Chondrocyte (in vitro differentiated cells): ENCODE data around the gene USP40. TPM values are rescaled to one million over a fixed set of nuclear protein-coding genes. Genes with fewer than 3 reads are reported as not detected.

Source experiments
- DNase-seq: peaks from one replicate; pipeline ENCODE4 v3.0.0; 2021; ENCODE audit warnings: mixed read lengths, low spot score
- H3K27ac Mint-ChIP-seq: one replicate; pipeline ENCODE4 v1.8.0; 2021; ENCODE audit warnings: mild to moderate bottlenecking, moderate library complexity, mixed read lengths; ENCODE audit not compliant: unreplicated experiment
- H3K27me3 Mint-ChIP-seq: 2 replicates; pipeline ENCODE4 v1.8.0; 2021; ENCODE audit warnings: low read depth, mixed read lengths
- H3K36me3 Mint-ChIP-seq: 2 replicates; pipeline ENCODE4 v1.8.0; 2021; ENCODE audit warnings: low read depth, mixed read lengths
- H3K4me1 Mint-ChIP-seq: 2 replicates; pipeline ENCODE4 v1.8.0; 2021; ENCODE audit warnings: low read depth, mild to moderate bottlenecking, mixed read lengths
- H3K4me3 Mint-ChIP-seq: one replicate; pipeline ENCODE4 v1.8.0; 2021; ENCODE audit warnings: mild to moderate bottlenecking, moderate library complexity, mixed read lengths; ENCODE audit not compliant: unreplicated experiment
- H3K9me3 Mint-ChIP-seq: 2 replicates; pipeline ENCODE4 v1.8.0; 2021; ENCODE audit warnings: low read depth, mixed read lengths
- total RNA-seq: library from RNA; stranded (reverse); gene quantifications from 3 replicates; pipeline ENCODE4 v1.2.1, GENCODE V29; 2021
- TF ChIP-seq, protein P1 (sequence below): fragments of 200-600 bp; sonication (generic); IDR thresholded peaks from 2 replicates; pipeline ENCODE4 v1.5.0; 2021; ENCODE audit warnings: antibody characterized with exemption, mild to moderate bottlenecking, moderate library complexity

USP40 gene
- total RNA-seq, 1 donor from 2014 or later = 29.4 TPM

DNA sequence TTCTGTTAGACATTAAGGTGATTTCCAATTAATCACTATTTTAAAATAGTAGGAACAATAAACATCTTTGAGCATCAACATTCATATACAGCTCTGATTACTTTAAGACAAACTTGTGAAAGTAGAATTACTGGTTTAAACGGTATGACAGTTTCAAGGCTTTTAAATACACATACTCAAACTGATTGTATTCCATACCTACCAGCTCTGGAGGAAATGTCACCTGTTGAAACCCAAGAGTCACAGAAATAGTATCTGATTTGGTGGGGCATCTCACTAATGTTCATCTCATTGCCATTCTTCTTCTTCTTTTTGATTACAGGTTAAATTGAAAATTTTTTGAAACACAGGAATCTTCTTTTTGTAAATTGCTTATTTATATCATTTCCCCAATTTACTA is 36.2 kb downstream of the USP40 start:
- Mint-ChIP-seq H3K9me3 (no peaks in the 10 kb centered on the region), H3K27ac (no peak overlapping the region), H3K4me1 (peaks cover 8% of the 10 kb centered on the region), H3K4me3 (no peak overlapping the region), H3K27me3 (no peaks in the 10 kb centered on the region), H3K36me3 (peaks cover 22% of the 10 kb centered on the region)
- TF ChIP-seq, protein P1, sequence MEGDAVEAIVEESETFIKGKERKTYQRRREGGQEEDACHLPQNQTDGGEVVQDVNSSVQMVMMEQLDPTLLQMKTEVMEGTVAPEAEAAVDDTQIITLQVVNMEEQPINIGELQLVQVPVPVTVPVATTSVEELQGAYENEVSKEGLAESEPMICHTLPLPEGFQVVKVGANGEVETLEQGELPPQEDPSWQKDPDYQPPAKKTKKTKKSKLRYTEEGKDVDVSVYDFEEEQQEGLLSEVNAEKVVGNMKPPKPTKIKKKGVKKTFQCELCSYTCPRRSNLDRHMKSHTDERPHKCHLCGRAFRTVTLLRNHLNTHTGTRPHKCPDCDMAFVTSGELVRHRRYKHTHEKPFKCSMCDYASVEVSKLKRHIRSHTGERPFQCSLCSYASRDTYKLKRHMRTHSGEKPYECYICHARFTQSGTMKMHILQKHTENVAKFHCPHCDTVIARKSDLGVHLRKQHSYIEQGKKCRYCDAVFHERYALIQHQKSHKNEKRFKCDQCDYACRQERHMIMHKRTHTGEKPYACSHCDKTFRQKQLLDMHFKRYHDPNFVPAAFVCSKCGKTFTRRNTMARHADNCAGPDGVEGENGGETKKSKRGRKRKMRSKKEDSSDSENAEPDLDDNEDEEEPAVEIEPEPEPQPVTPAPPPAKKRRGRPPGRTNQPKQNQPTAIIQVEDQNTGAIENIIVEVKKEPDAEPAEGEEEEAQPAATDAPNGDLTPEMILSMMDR = no peak
- no peak for DNase-seq

DNA sequence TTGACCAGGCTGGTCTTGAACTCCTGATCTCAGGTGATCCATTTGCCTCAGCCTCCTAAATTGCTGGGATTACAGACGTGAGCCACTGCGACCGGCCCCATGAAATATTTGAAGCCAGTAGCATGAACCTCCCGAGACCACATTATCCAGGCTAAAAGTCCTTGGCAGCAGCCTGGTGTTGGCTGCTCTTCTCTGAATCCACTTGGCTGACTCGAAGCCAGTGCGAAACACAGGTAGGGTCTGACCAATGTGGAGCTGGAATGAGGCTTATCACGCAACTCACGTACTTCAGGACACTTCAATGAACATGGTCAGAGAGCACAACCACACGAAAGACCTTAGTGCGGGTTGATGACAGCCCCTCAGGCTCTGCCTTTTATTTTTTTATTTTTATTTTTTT is 38.4 kb downstream of the USP40 start:
- TF ChIP-seq, protein P1 = no peak
- Mint-ChIP-seq H3K36me3 (peaks cover 32% of the 10 kb centered on the region), H3K4me3 (no peak overlapping the region), H3K9me3 (no peaks in the 10 kb centered on the region), H3K4me1 (no peaks in the 10 kb centered on the region), H3K27ac (no peak overlapping the region), H3K27me3 (no peaks in the 10 kb centered on the region)
- no peak for DNase-seq

DNA sequence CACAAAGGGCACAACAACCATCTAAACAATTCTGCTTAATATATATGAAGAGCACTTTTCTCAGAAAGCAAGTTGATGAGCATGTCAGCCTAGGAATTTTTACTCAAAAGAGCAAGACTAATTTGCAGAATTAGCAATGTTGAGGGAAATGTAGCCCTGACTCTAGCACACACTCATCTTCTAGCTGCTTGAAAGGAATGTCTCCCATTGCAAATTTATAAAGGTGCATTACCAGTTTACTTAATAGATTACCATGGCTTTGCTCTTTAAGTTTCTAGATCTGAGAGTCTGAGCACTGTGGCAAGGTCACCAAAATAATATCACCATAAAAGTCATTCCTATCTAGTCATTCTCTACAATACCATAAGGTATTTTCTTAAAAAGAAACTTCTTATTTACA is 40.8 kb downstream of the USP40 start:
- Mint-ChIP-seq H3K36me3 (peaks cover 36% of the 10 kb centered on the region), H3K4me3 (no peak overlapping the region), H3K27me3 (no peaks in the 10 kb centered on the region), H3K4me1 (no peaks in the 10 kb centered on the region), H3K27ac (no peak overlapping the region), H3K9me3 (no peaks in the 10 kb centered on the region)
- DNase-seq = no peak
- TF ChIP-seq, protein P1 = no peak

DNA sequence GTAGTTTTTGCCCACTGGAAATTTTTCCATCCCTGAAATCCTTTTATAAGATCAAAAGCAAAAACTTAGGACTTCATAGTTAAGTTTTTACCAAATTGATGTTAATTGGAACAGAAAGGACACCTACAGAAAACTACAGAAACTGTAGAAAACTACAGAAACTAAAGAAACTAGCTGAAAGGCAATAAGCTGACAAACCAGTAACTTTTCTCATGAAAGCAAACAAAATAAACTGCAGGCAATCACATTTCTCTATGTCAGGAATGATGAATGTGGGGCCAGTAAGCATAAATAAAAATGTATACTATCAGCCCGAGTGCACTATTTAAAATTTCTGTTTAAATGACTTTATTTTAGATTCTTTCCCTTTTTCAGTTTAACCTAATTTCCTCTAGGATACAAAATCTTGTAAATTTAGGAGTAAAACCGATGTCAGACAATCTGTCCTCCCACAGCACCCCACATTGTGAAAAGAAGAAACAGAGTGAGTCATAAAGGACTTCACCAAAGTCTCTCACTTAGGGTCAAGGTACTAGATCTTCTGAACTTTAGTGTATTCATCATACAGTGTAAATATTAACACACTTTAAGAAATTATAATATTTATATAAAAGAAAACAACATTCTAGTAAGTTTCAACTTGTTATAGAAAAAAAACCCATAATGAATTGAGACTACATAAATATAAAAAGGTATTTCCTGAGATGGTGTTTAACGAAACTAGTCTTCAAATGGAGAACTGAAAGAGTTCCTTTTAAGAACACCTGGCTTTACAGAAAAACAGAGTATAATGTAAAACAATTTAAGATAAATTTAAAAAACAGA is 46.6 kb downstream of the USP40 start:
- TF ChIP-seq, protein P1 = no peak
- Mint-ChIP-seq H3K27me3 (no peaks in the 10 kb centered on the region), H3K36me3 (peaks cover 28% of the 10 kb centered on the region), H3K4me1 (peaks cover 11% of the 10 kb centered on the region), H3K27ac (no peak overlapping the region), H3K4me3 (no peak overlapping the region), H3K9me3 (peaks cover 2% of the 10 kb centered on the region)
- DNase-seq = no peak

DNA sequence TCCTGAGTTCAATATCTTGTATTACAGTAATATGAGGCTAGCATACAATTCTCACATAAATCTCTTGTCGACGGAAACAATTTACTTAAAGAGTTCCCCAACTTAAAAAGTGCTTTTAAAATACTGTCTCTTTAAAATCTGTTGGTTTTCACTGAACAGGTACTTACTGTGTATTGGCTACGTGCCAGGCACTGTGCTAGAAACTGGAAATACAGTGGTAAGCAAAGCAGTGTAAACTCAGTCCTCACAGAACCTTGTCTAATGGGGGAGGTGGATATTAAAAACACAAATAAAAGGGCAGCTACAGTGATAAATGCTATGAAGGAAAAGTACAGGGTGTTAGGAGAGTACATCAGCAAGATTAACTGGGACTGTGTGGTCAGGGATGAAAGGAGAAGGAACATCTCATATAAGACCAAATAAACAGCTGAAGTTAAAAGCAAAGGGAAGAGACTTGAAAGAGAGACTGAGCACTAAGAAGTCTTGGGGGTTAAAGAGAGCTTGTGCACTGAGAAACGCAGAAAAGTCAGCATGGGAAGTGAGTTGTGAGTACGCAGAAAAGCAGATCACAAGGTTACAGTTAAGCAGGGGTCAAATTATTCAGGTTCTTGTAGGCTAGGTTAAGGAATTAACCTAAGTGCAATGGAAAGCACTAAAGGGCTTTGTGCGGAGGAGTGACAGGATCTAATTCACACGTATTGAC is 52.5 kb downstream of the USP40 start:
- H3K4me3 Mint-ChIP-seq = no peak overlapping the region
- H3K9me3 Mint-ChIP-seq = peaks cover 2% of the 10 kb centered on the region
- H3K4me1 Mint-ChIP-seq = peaks cover 8% of the 10 kb centered on the region
- no peak overlapping the region for H3K27ac Mint-ChIP-seq
- DNase-seq = no peak
- no peaks in the 10 kb centered on the region for H3K27me3 Mint-ChIP-seq
- TF ChIP-seq, protein P1 = no peak
- peaks cover 14% of the 10 kb centered on the region for H3K36me3 Mint-ChIP-seq
